K562 (cell line): ENCODE results near the gene LMO7. TPM values are rescaled to one million over a fixed set of nuclear protein-coding genes. Genes with fewer than 3 reads are reported as not detected.

Experiments used
- ATAC-seq: fragments of 200-7000 bp; cut with Tn5 transposase; 3 replicates; pipeline ENCODE4 v1.9.1; 2020; ENCODE audit warnings: moderate library complexity
- Bru-seq: library from RNA; stranded (reverse); fragments of 400-500 nt; gene quantifications from one replicate; lab custom pipeline; 2021; lab: Mats Ljungman, UMichigan
- BruChase-seq, 2 experiments: library from RNA; stranded (reverse); fragments of 400-500 nt; gene quantifications; one replicate each; lab custom pipeline; 2021; lab: Mats Ljungman, UMichigan
- BruUV-seq: library from RNA; stranded (reverse); fragments of 400-500 nt; replicated peaks from 2 replicates; lab custom pipeline; 2021; lab: Mats Ljungman, UMichigan
- CTCF ChIA-PET: fragments of 300-600 bp; formaldehyde crosslinking; extraction: SDS; loops from one replicate; lab custom pipeline; 2021; ENCODE audit warnings: low intra/inter-chr PET ratio; lab: Yijun Ruan, JAX
- POLR2A ChIA-PET: fragments of 300-600, 350-650 bp; sonication (Branson Sonifier 250); formaldehyde crosslinking; extraction: SDS; loops from one replicate; lab custom pipeline; 2021; ENCODE audit warnings: antibody characterized with exemption, inconsistent platforms; lab: Yijun Ruan, JAX
- DNase-seq, 4 experiments: peaks; one replicate each; pipeline versions ENCODE4 v3.0.0 to v3.0.0-alpha.2; 2011 to 2018; ENCODE audit warnings: low spot score in 3 of 4, mixed read lengths in 3 of 4; ENCODE audit errors: extremely low read depth in 1 of 4
- FAIRE-seq: peaks from 2 replicates; lab custom pipeline; 2011; peaks lifted over from hg19 to GRCh38; lab: Jason Lieb, UNC
- H2AFZ ChIP-seq: 2 replicates; pipeline ENCODE4 v1.6.0; 2011; ENCODE audit warnings: low read depth, low read length, control low read depth, inconsistent platforms
- H3K27ac ChIP-seq: fragments of 200-600 bp; 3 replicates; pipeline ENCODE4 v1.8.0; 2011; ENCODE audit warnings: low read depth, mild to moderate bottlenecking, control low read depth, inconsistent platforms, low read length, moderate library complexity, mixed read lengths; ENCODE audit errors: extremely low read depth
- H3K27me3 ChIP-seq, 2 experiments: fragments of 300-600 bp in 1 of 2; 2 replicates in 1 of 2; 3 replicates in 1 of 2; pipeline versions ENCODE4 v1.6.0 to v1.8.0; 2011; ENCODE audit warnings: inconsistent platforms in 2 of 2, low read length in 2 of 2, mild to moderate bottlenecking in 1 of 2, mixed read lengths in 1 of 2, moderate library complexity in 1 of 2; ENCODE audit not compliant: control insufficient read depth in 2 of 2, insufficient read depth in 2 of 2
- H3K36me3 ChIP-seq: fragments of 300-600 bp; 3 replicates; pipeline ENCODE4 v1.8.0; 2011; ENCODE audit warnings: mild to moderate bottlenecking, low read length, inconsistent platforms; ENCODE audit not compliant: control insufficient read depth, insufficient read depth
- H3K4me1 ChIP-seq, 2 experiments: fragments of 200-600 bp in 1 of 2; replicated peaks in 1 of 2; 2 replicates in 1 of 2; 3 replicates in 1 of 2; pipeline versions ENCODE4 v1.5.1 to v1.8.0; 2011; ENCODE audit warnings: inconsistent platforms in 2 of 2, low read length in 2 of 2, mild to moderate bottlenecking in 1 of 2, mixed read lengths in 1 of 2, moderate library complexity in 1 of 2; ENCODE audit not compliant: control insufficient read depth in 2 of 2, insufficient read depth in 2 of 2
- H3K4me2 ChIP-seq: 2 replicates; pipeline ENCODE4 v1.6.1; 2011; ENCODE audit warnings: low read length, control low read depth, inconsistent platforms, mixed read lengths; ENCODE audit not compliant: insufficient read depth
- H3K4me3 ChIP-seq: fragments of 200-600 bp; sonication (generic), shearing (Covaris generic); 2 replicates; pipeline ENCODE4 v1.5.1; 2016; ENCODE audit warnings: control low read depth, inconsistent platforms
- H3K79me2 ChIP-seq: fragments of 200-600 bp; 3 replicates; pipeline ENCODE4 v1.8.0; 2011; ENCODE audit warnings: low read length, inconsistent platforms; ENCODE audit not compliant: control insufficient read depth, insufficient read depth
- H3K9ac ChIP-seq, 2 experiments: 2 replicates each; pipeline versions ENCODE4 v1.6.0 to v1.6.1; 2011; ENCODE audit warnings: low read depth in 2 of 2, low read length in 2 of 2, control low read depth in 1 of 2, inconsistent platforms in 1 of 2, mild to moderate bottlenecking in 1 of 2, mixed read lengths in 1 of 2; ENCODE audit not compliant: insufficient read depth in 1 of 2
- H3K9me1 ChIP-seq: one replicate; pipeline ENCODE4 v1.6.0; 2011; ENCODE audit warnings: inconsistent platforms, mild to moderate bottlenecking, low read length, moderate library complexity; ENCODE audit not compliant: control insufficient read depth, insufficient read depth
- H3K9me3 ChIP-seq: replicated peaks from 2 replicates; pipeline ENCODE4 v1.5.1; 2011; ENCODE audit warnings: low read depth, low read length, inconsistent platforms; ENCODE audit not compliant: control insufficient read depth, insufficient read depth
- H4K20me1 ChIP-seq: replicated peaks from 2 replicates; pipeline ENCODE4 v1.6.1; 2011; ENCODE audit warnings: low read length, inconsistent platforms, mixed read lengths; ENCODE audit not compliant: control insufficient read depth, insufficient read depth
- BACH1 ChIP-seq: fragments of 200-800 bp; sonication (Bioruptor generic); IDR thresholded peaks from 2 replicates; pipeline ENCODE4 v1.6.1; 2016; ENCODE audit warnings: missing genetic modification characterization, missing compliant biosample characterization
- C11orf30 ChIP-seq: fragments of 450-650 bp; IDR thresholded peaks from 2 replicates; pipeline ENCODE4 v1.6.1; 2016; ENCODE audit warnings: low read depth, mild to moderate bottlenecking
- GABPA ChIP-seq: fragments of 200-800 bp; sonication (Bioruptor generic); conservative IDR thresholded peaks from 2 replicates; pipeline ENCODE4 v1.6.1; 2016; ENCODE audit warnings: low read depth, missing genetic modification characterization, missing compliant biosample characterization
- HDGF ChIP-seq: fragments of 450-650 bp; IDR thresholded peaks from 2 replicates; pipeline ENCODE4 v1.6.1; 2016
- ILF3 ChIP-seq: fragments of 450-650 bp; IDR thresholded peaks from 2 replicates; pipeline ENCODE4 v1.6.1; 2018; ENCODE audit warnings: antibody characterized with exemption, mild to moderate bottlenecking, moderate library complexity, borderline replicate concordance
- JUND ChIP-seq, 2 experiments: IDR thresholded peaks; 2 replicates in 1 of 2; 3 replicates in 1 of 2; pipeline ENCODE4 v1.6.1; 2011; ENCODE audit warnings: borderline replicate concordance in 2 of 2, low read depth in 2 of 2, low read length in 2 of 2, improper control_type of control experiment in 1 of 2, missing biosample characterization in 1 of 2, missing genetic modification characterization in 1 of 2, missing genetic modification reagents in 1 of 2
- KHSRP ChIP-seq: fragments of 450-650 bp; IDR thresholded peaks from 2 replicates; pipeline ENCODE4 v1.6.1; 2017
- MAFF ChIP-seq: IDR thresholded peaks from 2 replicates; pipeline ENCODE4 v1.6.1; 2012; ENCODE audit warnings: low read length, improper control_type of control experiment
- MTF1 ChIP-seq: fragments of 250-450 bp; sonication (Bioruptor Pico); IDR thresholded peaks from 2 replicates; pipeline ENCODE4 v1.9.0; 2021; ENCODE audit warnings: moderate library complexity, mild to moderate bottlenecking, inconsistent platforms, borderline replicate concordance
- MYBL2 ChIP-seq, 2 experiments: fragments of 450-650 bp in 1 of 2; sonication (generic) in 1 of 2; formaldehyde crosslinking in 1 of 2; IDR thresholded peaks; 2 replicates each; pipeline versions ENCODE4 v1.6.1 to v1.8.1; 2017 to 2022; ENCODE audit warnings: borderline replicate concordance in 1 of 2, inconsistent platforms in 1 of 2, low read depth in 1 of 2, mild to moderate bottlenecking in 1 of 2, missing genetic modification reagents in 1 of 2, moderate library complexity in 1 of 2
- RBM17 ChIP-seq: fragments of 200-400 bp; formaldehyde crosslinking; IDR thresholded peaks from 2 replicates; pipeline ENCODE4 v1.6.1; 2017; ENCODE audit warnings: low read depth, mild to moderate bottlenecking, low read length, borderline replicate concordance
- RUNX1 ChIP-seq: sonication (generic); IDR thresholded peaks from 2 replicates; pipeline ENCODE4 v1.6.1; 2016; ENCODE audit warnings: antibody characterized with exemption, low read depth
- SETDB1 ChIP-seq: IDR thresholded peaks from one replicate; pipeline ENCODE4 v1.6.1; 2012; ENCODE audit warnings: low read length, control low read depth, inconsistent platforms
- SMAD4 ChIP-seq: fragments of 250-450 bp; sonication (Bioruptor Pico); conservative IDR thresholded peaks from 2 replicates; pipeline ENCODE4 v1.8.0; 2021; ENCODE audit warnings: inconsistent platforms, mild to moderate bottlenecking, moderate library complexity
- ZNF253 ChIP-seq: fragments of 250-450 bp; sonication (Bioruptor Pico); conservative IDR thresholded peaks from 2 replicates; pipeline ENCODE4 v1.6.1; 2021; ENCODE audit warnings: mild to moderate bottlenecking
- ZNF589 ChIP-seq: fragments of 200-800 bp; sonication (Bioruptor generic); IDR thresholded peaks from 2 replicates; pipeline ENCODE4 v1.6.1; 2016; ENCODE audit warnings: low read depth, missing genetic modification characterization, missing compliant biosample characterization
- WGBS: fragments of 100-300 bp; shearing (Covaris generic); methylation state at CpG from one replicate; pipeline ENCODE4 v1.1.6; 2016; ENCODE audit warnings: low coverage, mixed read lengths; ENCODE audit not compliant: insufficient coverage; ENCODE audit errors: missing lambda C conversion rate; 5-methylcytosine and 5-hydroxymethylcytosine counted together
- in situ Hi-C: fragments of 300-500 bp; cut with MboI; formaldehyde crosslinking; loops from 4 replicates; pipeline ENCODE4 v1.15.0; 2018; ENCODE audit warnings: inconsistent platforms, mixed read lengths
- intact Hi-C: fragments of 100-400 bp; cut with micrococcal nuclease; formaldehyde crosslinking; loops from 2 replicates; pipeline ENCODE4 v1.14.2; 2022
- long read RNA-seq, 3 experiments: library from polyadenylated mRNA in 2 of 3; library from RNA in 1 of 3; unstranded in 2 of 3; stranded (forward) in 1 of 3; transcript quantifications; one replicate each; pipeline ENCODE4 v2.0.0, GENCODE V29; 2019 to 2022
- polyA minus RNA-seq, 3 experiments: library from RNA; depleted of rRNA, polyadenylated mRNA; stranded (reverse); fragments of >200 nt; gene quantifications; 2 replicates each; pipeline ENCODE4 v1.2.3, GENCODE V29; 2011
- polyA plus RNA-seq, 8 experiments: library from polyadenylated mRNA; depleted of rRNA in 4 of 8; stranded (reverse) in 5 of 8; unstranded in 3 of 8; fragments of >200 nt; fragmentation: Nextera tagmentation in 2 of 8; fragmentation: Illumina TruSeq in 1 of 8; extraction: Ambion mirVana in 2 of 8; extraction: Trizol in 1 of 8; gene quantifications; 2 replicates each; pipeline versions ENCODE4 v1.2.1 to v1.2.3, GENCODE V29; 2011 to 2014; ENCODE audit warnings: inconsistent platforms in 1 of 8, missing spikeins in 1 of 8
- total RNA-seq, 7 experiments: library from RNA; depleted of rRNA in 6 of 7; stranded (reverse); fragments of >200 nt in 6 of 7; fragmentation: Illumina TruSeq in 2 of 7; extraction: Trizol in 2 of 7; gene quantifications; 2 replicates each; pipeline versions ENCODE4 v1.2.1 to v1.2.3, GENCODE V29; 2011 to 2021; ENCODE audit warnings: low replicate concordance in 1 of 7
- TF ChIP-seq, protein P1 (sequence below), 2 experiments: IDR thresholded peaks; 2 replicates each; pipeline ENCODE4 v1.6.1; 2011; ENCODE audit warnings: borderline replicate concordance in 1 of 2, control low read depth in 1 of 2, low read depth in 1 of 2, low read length in 1 of 2, mild to moderate bottlenecking in 1 of 2, mixed read lengths in 1 of 2, moderate library complexity in 1 of 2; ENCODE audit not compliant: insufficient read depth in 1 of 2, insufficient read length in 1 of 2, poor library complexity in 1 of 2, severe bottlenecking in 1 of 2; ENCODE audit errors: extremely low read depth in 1 of 2

Gene LMO7
- 4.2 and 10.1 TPM in 2 replicates for total RNA-seq (2011; cell fraction: chromatin; rRNA removed; ENCODE audit: low replicate concordance)
- 1.5 and 1.7 TPM in 2 replicates for total RNA-seq (2011; cell fraction: nucleolus; rRNA removed)
- total RNA-seq (2011; cell fraction: nucleoplasm; rRNA removed): 4.4 and 9.8 TPM in 2 replicates
- total RNA-seq (2014; rRNA removed) (2.2 and 2.3 TPM in 2 replicates), total RNA-seq (2014; rRNA removed; fragmentation: Illumina TruSeq; extraction: Trizol) (2.2 and 2.3 TPM in 2 replicates), total RNA-seq (2015; rRNA removed; fragmentation: Illumina TruSeq; extraction: Trizol) (3.7 and 4.3 TPM in 2 replicates), total RNA-seq (2021) (1.7 and 2.5 TPM in 2 replicates), polyA plus RNA-seq (2011; rRNA removed) (1.1 and 1.4 TPM in 2 replicates), polyA plus RNA-seq (2014; fragmentation: Illumina TruSeq; extraction: Trizol) (2.1 and 3.5 TPM in 2 replicates), polyA plus RNA-seq (2014; fragmentation: Nextera tagmentation; extraction: Ambion mirVana) (under 1 TPM; 0.42 to 0.45 TPM), polyA plus RNA-seq (2014; rRNA removed) (1.6 and 1.8 TPM in 2 replicates), polyA minus RNA-seq (2011; rRNA and poly(A)+ RNA removed) (3.3 and 4.3 TPM in 2 replicates), Bru-seq, nascent RNA (percentile 42 among the genes with signal in this experiment), BruChase-seq, experiment 1, labeled RNA remaining after a 2-hour chase (percentile 44 among the genes with signal in this experiment), BruChase-seq, experiment 2, labeled RNA remaining after a 6-hour chase (percentile 47 among the genes with signal in this experiment)
- 0.52 and 1.0 TPM in 2 replicates for polyA plus RNA-seq (2011; cell fraction: cytosol; rRNA removed)
- 6.2 and 9.1 TPM in 2 replicates for polyA plus RNA-seq (2011; cell fraction: nucleus; rRNA removed)
- polyA plus RNA-seq (2012): 2.7 and 3.3 TPM in 2 replicates
- polyA minus RNA-seq (2011; cell fraction: cytosol; rRNA and poly(A)+ RNA removed): 1.5 and 2.7 TPM in 2 replicates
- 4.4 and 11.9 TPM in 2 replicates for polyA minus RNA-seq (2011; cell fraction: nucleus; rRNA and poly(A)+ RNA removed)
- long read RNA-seq, experiment 1, partial matches to known transcripts: 1 of 1 reads
- long read RNA-seq, experiment 1, other reads (novel, unspliced or antisense): 0 of 1 reads
- long read RNA-seq, experiment 2: 0 reads
- long read RNA-seq, experiment 3, partial matches to known transcripts: 0 of 1 reads
- long read RNA-seq, experiment 3, other reads (novel, unspliced or antisense): 1 of 1 reads

DNA sequence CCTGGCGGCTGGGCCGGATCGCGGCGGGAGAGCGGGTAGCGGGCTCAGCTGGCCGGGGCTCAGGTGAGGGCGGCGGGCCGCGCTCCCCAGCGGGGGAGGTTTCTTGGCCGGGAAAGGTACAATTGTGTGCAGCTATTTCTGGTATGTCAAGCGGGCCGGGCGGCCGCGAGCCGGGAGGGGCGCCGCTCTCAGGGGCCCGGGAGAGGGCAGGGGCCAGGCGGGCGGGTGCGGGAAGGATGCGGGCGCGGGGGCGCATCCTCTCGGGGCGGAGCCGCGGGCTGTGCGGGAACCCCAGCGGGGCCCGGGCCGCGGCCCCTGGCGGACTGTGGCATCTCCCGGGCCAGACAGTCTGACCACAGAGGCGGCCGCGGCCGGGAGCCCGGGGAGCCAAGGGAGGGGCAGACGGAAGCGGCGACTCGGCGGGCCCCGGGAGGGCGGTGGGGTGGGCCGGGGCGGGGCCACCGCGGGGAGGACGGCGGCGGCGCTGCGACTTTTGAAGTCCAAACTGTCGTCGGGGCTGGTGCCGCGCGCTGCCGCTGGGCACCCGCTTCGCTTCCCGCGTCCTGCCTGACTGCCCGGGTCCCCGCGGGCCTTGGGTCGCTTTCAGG is at the start of gene LMO7:
TSS of gene LMO7 (plus strand) at position 503 of the 608 bp plus-strand sequence. CDS start 328 bp downstream, outside the sequence.
- CTCF ChIA-PET: no interaction called here
- no peak within 1 kb of the TSS for H3K27ac ChIP-seq
- intact Hi-C loops: no loop called here
- TF ChIP-seq GABPA (0 out of 2 replicates have a peak, but pooled peaks have one; percentile 15), SMAD4 (CRISPR knock-in tag) (no peak), MYBL2 (IDR thresholded peaks at IDR 0.05; ENCODE audit: low read depth) (no peak), MYBL2 (CRISPR knock-in tag; IDR thresholded peaks at IDR 0.05; ENCODE audit: borderline replicate concordance) (no peak), RBM17 (no peak), JUND (IDR thresholded peaks at IDR 0.05; ENCODE audit: borderline replicate concordance, low read depth, low read length) (no peak), JUND (tag; IDR thresholded peaks at IDR 0.05; ENCODE audit: borderline replicate concordance, low read depth, low read length) (no peak), ILF3 (no peak), BACH1 (tag) (no peak), HDGF (no peak), C11orf30 (no peak), ZNF589 (CRISPR knock-in tag) (no peak), KHSRP (no peak), RUNX1 (no peak), ZNF253 (CRISPR knock-in tag) (no peak), SETDB1 (no peak), MAFF (no peak), MTF1 (CRISPR knock-in tag) (no peak)
- TF ChIP-seq, protein P1, sequence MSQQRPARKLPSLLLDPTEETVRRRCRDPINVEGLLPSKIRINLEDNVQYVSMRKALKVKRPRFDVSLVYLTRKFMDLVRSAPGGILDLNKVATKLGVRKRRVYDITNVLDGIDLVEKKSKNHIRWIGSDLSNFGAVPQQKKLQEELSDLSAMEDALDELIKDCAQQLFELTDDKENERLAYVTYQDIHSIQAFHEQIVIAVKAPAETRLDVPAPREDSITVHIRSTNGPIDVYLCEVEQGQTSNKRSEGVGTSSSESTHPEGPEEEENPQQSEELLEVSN (IDR thresholded peaks at IDR 0.05; ENCODE audit: borderline replicate concordance in 1 of 2, extremely low read depth in 1 of 2, insufficient read depth in 1 of 2, insufficient read length in 1 of 2, low read depth in 1 of 2, low read length in 1 of 2, poor library complexity in 1 of 2, severe bottlenecking in 1 of 2): peak in 1 of 2 experiments; percentile 55

More for the DNA sequence above, at the start of gene LMO7:
- Histone ChIP-seq H2AFZ (peak within 1 kb of the TSS; percentile 67), H3K9me3 (no peaks in the 10 kb centered on the region), H4K20me1 (no peaks in the 10 kb centered on the region), H3K4me1 (peaks cover 0 to 15% of the 10 kb centered on the region in 2 experiments; a peak in 2 of 5 replicates), H3K9ac (peak within 1 kb of the TSS in 1 of 2 experiments; percentile 79; a peak in 3 of 4 replicates), H3K27me3 (no peaks in the 10 kb centered on the region), H3K36me3 (no peaks in the 10 kb centered on the region), H3K9me1 (no peaks in the 10 kb centered on the region), H3K4me2 (peak within 1 kb of the TSS; percentile 60), H3K79me2 (no peaks in the 10 kb centered on the region), H3K4me3 (peak within 1 kb of the TSS; percentile 34)
- no peak for FAIRE-seq
- in situ Hi-C loops: no loop called here
- ATAC-seq: peak; percentile 89
- POLR2A ChIA-PET: no interaction called here
- no TSS peak for BruUV-seq
- peak; percentile 15 to 49 (median 42) for DNase-seq
- WGBS: no CpG with 5 or more reads among the region's 76 CpGs
